OCI-LY1 (cell line): ENCODE measurements around the gene KSR1.

Experiments
- EZH2 ChIP-seq: fragments of 200-600 bp; sonication (generic), shearing (Covaris generic); IDR thresholded peaks from 2 replicates; pipeline ENCODE4 v1.8.0; 2017; ENCODE audit warnings: borderline replicate concordance, mixed run types, mild to moderate bottlenecking, antibody characterized with exemption, low read length, moderate library complexity, mixed read lengths
- TF ChIP-seq, protein P1 (sequence below): fragments of 200-600 bp; sonication (generic), shearing (Covaris generic); IDR thresholded peaks from 2 replicates; pipeline ENCODE4 v1.5.1; 2017; ENCODE audit warnings: mild to moderate bottlenecking, antibody characterized with exemption, low read length, moderate library complexity, mixed read lengths

DNA sequence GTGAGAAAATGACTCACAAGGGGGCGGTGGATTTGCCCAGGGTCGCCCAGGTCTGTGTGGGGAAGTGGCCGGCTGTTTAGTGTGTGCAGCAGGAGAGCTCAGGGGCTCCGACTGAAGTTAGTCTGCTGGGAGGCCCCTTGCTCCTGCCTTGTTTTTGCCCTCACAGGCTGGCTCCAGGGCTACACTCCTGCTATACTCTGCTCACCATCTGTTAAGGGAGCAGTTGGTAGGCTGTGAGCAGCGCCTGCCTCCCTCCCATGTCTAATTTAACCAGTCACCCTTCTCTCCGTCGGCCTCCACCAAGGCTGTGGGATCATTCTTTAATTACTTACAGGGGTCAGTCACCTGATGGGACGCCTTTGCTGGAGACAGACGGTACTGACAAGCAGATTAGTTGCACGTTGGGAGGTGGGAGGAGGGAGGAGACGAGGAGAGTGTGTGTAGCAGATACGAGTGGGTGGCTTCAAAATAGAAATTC is 35.5 kb downstream of the KSR1 start:
- TF ChIP-seq, protein P1, sequence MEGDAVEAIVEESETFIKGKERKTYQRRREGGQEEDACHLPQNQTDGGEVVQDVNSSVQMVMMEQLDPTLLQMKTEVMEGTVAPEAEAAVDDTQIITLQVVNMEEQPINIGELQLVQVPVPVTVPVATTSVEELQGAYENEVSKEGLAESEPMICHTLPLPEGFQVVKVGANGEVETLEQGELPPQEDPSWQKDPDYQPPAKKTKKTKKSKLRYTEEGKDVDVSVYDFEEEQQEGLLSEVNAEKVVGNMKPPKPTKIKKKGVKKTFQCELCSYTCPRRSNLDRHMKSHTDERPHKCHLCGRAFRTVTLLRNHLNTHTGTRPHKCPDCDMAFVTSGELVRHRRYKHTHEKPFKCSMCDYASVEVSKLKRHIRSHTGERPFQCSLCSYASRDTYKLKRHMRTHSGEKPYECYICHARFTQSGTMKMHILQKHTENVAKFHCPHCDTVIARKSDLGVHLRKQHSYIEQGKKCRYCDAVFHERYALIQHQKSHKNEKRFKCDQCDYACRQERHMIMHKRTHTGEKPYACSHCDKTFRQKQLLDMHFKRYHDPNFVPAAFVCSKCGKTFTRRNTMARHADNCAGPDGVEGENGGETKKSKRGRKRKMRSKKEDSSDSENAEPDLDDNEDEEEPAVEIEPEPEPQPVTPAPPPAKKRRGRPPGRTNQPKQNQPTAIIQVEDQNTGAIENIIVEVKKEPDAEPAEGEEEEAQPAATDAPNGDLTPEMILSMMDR, result no peak
- no peak for TF ChIP-seq EZH2
